ENCODE data around the gene KLHDC3.

The KLHDC3 gene

GRCh38 chr6:43054206-43054943, 40.3 kb downstream of the KLHDC3 start:
- in situ Hi-C loops (cut with MboI; ENCODE audit: low sequenced_read_pairs) = no loop called here

- in situ Hi-C loops (cut with MboI; ENCODE audit: low sequenced_read_pairs) = no loop called here
Measured at GRCh38 chr6:43055966-43056365, 41.9 kb downstream of the KLHDC3 start.

- in situ Hi-C loops (cut with MboI; ENCODE audit: low sequenced_read_pairs) = no loop called here
Measured at GRCh38 chr6:43058531-43058930, 44.5 kb downstream of the KLHDC3 start.

- in situ Hi-C loops (cut with MboI; ENCODE audit: low sequenced_read_pairs) = no loop called here
Measured at GRCh38 chr6:43059168-43060033, 45.4 kb downstream of the KLHDC3 start, which contains the start of the genes KLC4 and MRPL2. KLC4 (plus strand) TSS chr6:43059631; CDS start chr6:43061336, 1,705 bp downstream. MRPL2 (minus strand) TSS chr6:43059434; CDS start chr6:43059381, 53 bp downstream.

- in situ Hi-C loops (cut with MboI; ENCODE audit: low sequenced_read_pairs) = no loop called here
Measured at GRCh38 chr6:43060034-43060754, 46.1 kb downstream of the KLHDC3 start.

- in situ Hi-C loops (cut with MboI; ENCODE audit: low sequenced_read_pairs) = no loop called here
Measured at GRCh38 chr6:43060755-43061633, 46.9 kb downstream of the KLHDC3 start.

GRCh38 chr6:43061861-43062260, 47.8 kb downstream of the KLHDC3 start:
- in situ Hi-C loops (cut with MboI; ENCODE audit: low sequenced_read_pairs) = no loop called here

GRCh38 chr6:43062818-43063217, 48.8 kb downstream of the KLHDC3 start:
- in situ Hi-C loops (cut with MboI; ENCODE audit: low sequenced_read_pairs) = no loop called here

GRCh38 chr6:43070028-43070632, 56.1 kb downstream of the KLHDC3 start:
- in situ Hi-C loops (cut with MboI; ENCODE audit: low sequenced_read_pairs) = no loop called here
